Effector memory CD4-positive, alpha-beta T cell (primary cell): ENCODE measurements around the gene SERTAD3.
"Not testable (repeated sequence)": the region's sequence is repeated elsewhere in the genome, so short reads cannot be mapped to it uniquely, and the experiment has no call there.

Experiments
- DNase-seq, 3 donors: peaks; one replicate each; pipeline ENCODE4 v3.0.0-alpha.2; 2020
- H3K27ac ChIP-seq: 2 replicates; pipeline ENCODE4 v1.7.0; 2013; ENCODE audit warnings: mild to moderate bottlenecking, low read length, moderate library complexity; ENCODE audit not compliant: insufficient read depth, poor library complexity, severe bottlenecking
- H3K27me3 ChIP-seq: replicated peaks from 2 replicates; pipeline ENCODE4 v1.7.0; 2013; ENCODE audit warnings: mild to moderate bottlenecking, low read length; ENCODE audit not compliant: insufficient read depth, control insufficient read depth, poor library complexity, severe bottlenecking
- H3K36me3 ChIP-seq: 2 replicates; pipeline ENCODE4 v1.7.0; 2013; ENCODE audit warnings: mild to moderate bottlenecking, low read length, moderate library complexity; ENCODE audit not compliant: control insufficient read depth, insufficient read depth
- H3K4me1 ChIP-seq: 2 replicates; pipeline ENCODE4 v1.7.0; 2013; ENCODE audit warnings: low read length, mild to moderate bottlenecking; ENCODE audit not compliant: control insufficient read depth, insufficient read depth, poor library complexity, severe bottlenecking
- H3K4me3 ChIP-seq: 2 replicates; pipeline ENCODE4 v1.7.0; 2013; ENCODE audit warnings: low read length, low read depth, mild to moderate bottlenecking; ENCODE audit not compliant: insufficient read depth, poor library complexity, severe bottlenecking
- H3K9me3 ChIP-seq: 2 replicates; pipeline ENCODE4 v1.7.0; 2013; ENCODE audit warnings: mild to moderate bottlenecking, low read length, moderate library complexity; ENCODE audit not compliant: control insufficient read depth

Gene SERTAD3

DNA sequence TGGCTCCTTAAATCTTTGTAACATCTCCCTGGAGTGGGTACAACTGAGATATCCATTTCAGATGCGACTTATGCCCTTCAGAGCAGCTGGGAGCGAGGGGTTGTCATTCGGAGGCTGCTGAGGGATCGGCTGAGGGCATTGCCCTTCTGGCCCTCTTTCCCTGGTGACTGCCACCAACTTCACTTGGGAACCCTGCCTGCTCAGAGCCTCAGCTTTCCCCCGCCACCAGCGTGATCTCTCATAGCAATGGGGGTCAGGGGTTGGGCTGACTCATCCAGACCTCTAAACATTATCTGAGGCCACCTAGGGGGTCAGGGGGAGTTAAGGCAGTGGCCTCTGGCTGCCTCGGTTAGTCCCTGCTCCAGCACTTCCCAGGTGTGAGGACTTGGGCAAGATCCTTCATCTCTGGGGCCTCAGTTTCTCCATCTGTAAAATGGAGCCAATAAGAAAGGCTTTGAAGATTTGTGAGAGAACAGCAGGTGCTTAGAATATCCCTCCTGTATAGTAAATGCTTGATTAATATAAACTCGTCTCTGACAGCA is 32.1 kb downstream of the SERTAD3 start:
- Histone ChIP-seq H3K36me3 (no peaks in the 10 kb centered on the region), H3K27me3 (no peaks in the 10 kb centered on the region), H3K4me1 (peaks cover 4% of the 10 kb centered on the region), H3K4me3 (no peak overlapping the region), H3K27ac (no peak overlapping the region), H3K9me3 (no peaks in the 10 kb centered on the region)
- no peak for DNase-seq

GRCh38 chr19:40411125-40411842 is 32.9 kb downstream of the SERTAD3 start:
- peaks cover 3% of the 10 kb centered on the region for H3K4me1 ChIP-seq
- H3K4me3 ChIP-seq, result no peak overlapping the region
- no peaks in the 10 kb centered on the region for H3K36me3 ChIP-seq
- no peaks in the 10 kb centered on the region for H3K27me3 ChIP-seq
- DNase-seq, result no peak
- no peak overlapping the region for H3K27ac ChIP-seq
- H3K9me3 ChIP-seq, result no peaks in the 10 kb centered on the region

DNA sequence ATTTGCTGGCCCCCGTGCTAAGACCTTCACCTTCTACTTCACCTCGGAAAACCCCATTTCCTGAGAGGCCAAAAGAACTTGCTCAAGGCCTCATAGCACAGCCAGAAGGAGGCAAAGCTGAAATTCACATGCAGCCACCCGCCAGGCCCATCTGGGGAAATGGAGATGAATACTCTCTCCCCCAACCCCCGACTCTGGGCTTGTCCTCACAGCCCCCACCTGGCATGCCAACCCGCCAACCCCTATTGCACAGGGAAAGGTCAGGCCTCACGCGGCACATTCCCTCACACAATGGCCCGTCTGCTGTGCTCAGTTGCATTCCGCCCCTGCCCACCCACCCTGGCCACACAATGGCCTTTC is 34.1 kb downstream of the SERTAD3 start:
- DNase-seq, result no peak
- H3K9me3 ChIP-seq, result no peaks in the 10 kb centered on the region
- peaks cover 3% of the 10 kb centered on the region for H3K4me1 ChIP-seq
- H3K36me3 ChIP-seq, result no peaks in the 10 kb centered on the region
- no peak overlapping the region for H3K4me3 ChIP-seq
- H3K27me3 ChIP-seq, result no peaks in the 10 kb centered on the region
- no peak overlapping the region for H3K27ac ChIP-seq

DNA sequence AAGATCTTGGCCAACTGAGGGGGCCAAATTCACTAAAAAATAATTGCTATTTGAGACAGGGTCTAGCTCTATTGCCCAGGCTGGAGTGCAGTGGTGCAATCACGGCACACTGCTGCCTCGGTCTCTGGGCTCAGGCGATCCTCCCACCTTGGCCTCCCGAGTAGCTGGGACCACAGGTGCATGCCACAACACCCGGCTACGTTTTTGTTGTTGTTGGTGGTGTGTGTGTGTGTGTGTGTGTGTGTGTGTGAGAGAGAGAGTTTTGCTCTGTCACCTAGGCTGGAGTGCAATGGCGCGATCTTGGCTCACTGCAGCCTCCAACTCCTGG is 35.6 kb downstream of the SERTAD3 start:
- not testable (repeated sequence) for H3K27ac ChIP-seq, H3K36me3 ChIP-seq, H3K9me3 ChIP-seq, H3K4me1 ChIP-seq, DNase-seq, H3K27me3 ChIP-seq, H3K4me3 ChIP-seq

- H3K4me1 ChIP-seq, result peaks cover 3% of the 10 kb centered on the region
- no peaks in the 10 kb centered on the region for H3K36me3 ChIP-seq
- no peak overlapping the region for H3K27ac ChIP-seq
- H3K4me3 ChIP-seq, result no peak overlapping the region
- H3K9me3 ChIP-seq, result no peaks in the 10 kb centered on the region
- H3K27me3 ChIP-seq, result no peaks in the 10 kb centered on the region
- DNase-seq, result no peak
Observed at GRCh38 chr19:40407714-40408597, 36.2 kb downstream of the SERTAD3 start.

- Histone ChIP-seq H3K4me3 (peak overlapping the region; percentile 73), H3K9me3 (no peaks in the 10 kb centered on the region), H3K4me1 (peaks cover 4% of the 10 kb centered on the region), H3K27ac (peak overlapping the region; percentile 53), H3K27me3 (no peaks in the 10 kb centered on the region), H3K36me3 (no peaks in the 10 kb centered on the region)
- peak; percentile 69 to 75 (median 70) for DNase-seq
Observed at GRCh38 chr19:40403262-40403984, 40.7 kb downstream of the SERTAD3 start.

DNA sequence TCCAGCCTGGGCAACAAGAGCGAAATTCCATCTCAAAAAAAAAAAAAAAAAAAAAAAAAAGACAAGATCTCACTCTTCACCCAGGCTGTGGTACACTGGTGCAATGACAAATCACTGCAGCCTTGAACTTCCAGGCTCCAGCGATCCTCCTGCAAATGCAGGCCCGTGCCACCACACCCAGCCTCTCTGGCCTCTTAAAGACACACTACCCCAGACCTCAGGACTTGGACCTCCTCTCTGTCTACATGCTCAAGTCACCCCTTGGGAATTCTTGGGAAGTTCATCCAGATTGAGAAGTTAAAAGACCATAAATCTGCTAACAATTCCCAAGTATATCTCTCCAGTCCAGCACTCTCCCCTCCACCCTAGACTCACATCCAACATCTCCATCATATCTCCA is 43.6 kb downstream of the SERTAD3 start:
- Histone ChIP-seq H3K36me3 (no peaks in the 10 kb centered on the region), H3K9me3 (no peaks in the 10 kb centered on the region), H3K27ac (no peak overlapping the region), H3K27me3 (no peaks in the 10 kb centered on the region), H3K4me1 (peaks cover 3% of the 10 kb centered on the region), H3K4me3 (no peak overlapping the region)
- DNase-seq, result no peak

- Histone ChIP-seq H3K27me3 (no peaks in the 10 kb centered on the region), H3K27ac (no peak overlapping the region), H3K4me1 (peaks cover 3% of the 10 kb centered on the region), H3K36me3 (no peaks in the 10 kb centered on the region), H3K9me3 (no peaks in the 10 kb centered on the region), H3K4me3 (no peak overlapping the region)
- peak; percentile 25 to 56 (median 43) for DNase-seq
Observed at GRCh38 chr19:40398417-40399131, 45.6 kb downstream of the SERTAD3 start.

DNA sequence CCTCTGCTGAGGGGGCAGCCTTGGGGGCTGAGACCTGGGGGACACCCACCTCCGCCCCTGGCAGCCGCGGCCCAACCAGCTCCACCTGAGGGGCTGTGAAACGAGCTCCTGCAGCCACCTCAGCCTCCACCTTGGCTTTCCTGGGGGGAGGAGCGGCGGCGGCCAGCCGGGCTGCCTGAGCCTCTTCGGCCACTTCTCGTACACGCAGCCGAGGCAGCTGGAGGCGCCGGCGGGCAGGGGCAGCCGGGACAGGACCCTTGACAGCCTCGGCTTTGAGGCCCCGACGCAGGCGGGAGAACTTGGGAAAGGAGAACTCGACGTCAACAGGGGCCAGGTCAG is 46.6 kb downstream of the SERTAD3 start:
- no peaks in the 10 kb centered on the region for H3K27me3 ChIP-seq
- H3K4me1 ChIP-seq, result peaks cover 3% of the 10 kb centered on the region
- DNase-seq, result no peak
- H3K9me3 ChIP-seq, result no peaks in the 10 kb centered on the region
- no peaks in the 10 kb centered on the region for H3K36me3 ChIP-seq
- no peak overlapping the region for H3K4me3 ChIP-seq
- H3K27ac ChIP-seq, result no peak overlapping the region
